Skeletal muscle satellite cell (primary cell): ENCODE data around the gene ANK2.

ENCODE experiments used
- H3K27me3 ChIP-seq: 2 replicates; pipeline ENCODE4 v1.7.0; 2013; ENCODE audit warnings: low read length; ENCODE audit not compliant: control insufficient read depth, insufficient read depth
- H3K36me3 ChIP-seq: 2 replicates; pipeline ENCODE4 v1.7.0; 2013; ENCODE audit warnings: mild to moderate bottlenecking, control low read depth, low read length; ENCODE audit not compliant: insufficient read depth
- H3K4me1 ChIP-seq: 2 replicates; pipeline ENCODE4 v1.7.0; 2013; ENCODE audit warnings: low read length; ENCODE audit not compliant: control insufficient read depth, insufficient read depth
- H3K4me2 ChIP-seq: 2 replicates; pipeline ENCODE4 v1.7.0; 2013; ENCODE audit warnings: mild to moderate bottlenecking, low read length
- H3K4me3 ChIP-seq: 2 replicates; pipeline ENCODE4 v1.7.0; 2013; ENCODE audit warnings: low read length
- H3K9ac ChIP-seq: 2 replicates; pipeline ENCODE4 v1.7.0; 2013; ENCODE audit warnings: mild to moderate bottlenecking, low read depth, low read length, moderate library complexity
- H3K9me3 ChIP-seq: replicated peaks from 2 replicates; pipeline ENCODE4 v1.7.0; 2013; ENCODE audit warnings: mild to moderate bottlenecking, control low read depth, low read length

Gene ANK2

DNA sequence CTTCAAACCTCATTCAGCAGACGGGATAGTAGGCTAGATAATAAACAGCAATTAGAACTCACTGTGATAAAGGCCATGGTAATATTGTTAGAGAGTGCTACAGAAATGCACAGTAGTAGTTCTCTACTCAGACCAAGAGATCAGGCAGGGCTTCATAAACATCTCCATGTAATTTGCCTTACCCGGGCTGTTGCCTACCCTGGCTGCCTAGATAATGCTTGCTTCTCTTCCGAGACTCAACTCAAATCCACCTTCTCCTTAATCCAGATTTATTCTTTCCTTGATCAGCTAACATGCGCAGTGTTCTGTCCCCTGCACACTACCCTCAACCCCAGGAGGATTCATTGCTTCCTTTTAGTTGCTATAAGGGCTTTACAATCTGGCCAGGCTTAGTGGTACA, 21.8 kb downstream of the ANK2 start:
- H3K4me3 ChIP-seq, result no peak overlapping the region
- no peak overlapping the region for H3K9ac ChIP-seq
- no peaks in the 10 kb centered on the region for H3K9me3 ChIP-seq
- no peaks in the 10 kb centered on the region for H3K27me3 ChIP-seq
- peaks cover 4% of the 10 kb centered on the region for H3K4me1 ChIP-seq
- no peaks in the 10 kb centered on the region for H3K36me3 ChIP-seq
- no peak overlapping the region for H3K4me2 ChIP-seq

DNA sequence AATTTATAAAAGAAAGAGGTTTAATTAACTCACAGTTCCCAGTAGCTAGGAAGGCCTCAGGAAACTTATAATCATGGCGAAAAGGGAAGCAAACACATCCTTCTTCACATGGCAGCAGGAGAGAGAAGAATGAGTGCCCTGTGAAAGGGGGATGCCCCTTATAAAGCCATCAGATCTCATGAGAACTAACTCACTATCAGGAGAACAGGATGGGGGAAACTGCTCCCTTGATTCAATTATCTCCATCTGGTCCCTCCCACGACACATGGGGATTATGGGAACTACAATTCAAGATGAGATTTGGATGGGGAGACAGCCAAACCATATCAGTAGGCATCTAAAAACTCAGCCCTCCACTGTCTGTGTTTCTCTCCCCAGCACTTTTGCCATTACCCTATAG, 22.4 kb downstream of the ANK2 start:
- Histone ChIP-seq H3K4me3 (no peak overlapping the region), H3K9ac (no peak overlapping the region)

DNA sequence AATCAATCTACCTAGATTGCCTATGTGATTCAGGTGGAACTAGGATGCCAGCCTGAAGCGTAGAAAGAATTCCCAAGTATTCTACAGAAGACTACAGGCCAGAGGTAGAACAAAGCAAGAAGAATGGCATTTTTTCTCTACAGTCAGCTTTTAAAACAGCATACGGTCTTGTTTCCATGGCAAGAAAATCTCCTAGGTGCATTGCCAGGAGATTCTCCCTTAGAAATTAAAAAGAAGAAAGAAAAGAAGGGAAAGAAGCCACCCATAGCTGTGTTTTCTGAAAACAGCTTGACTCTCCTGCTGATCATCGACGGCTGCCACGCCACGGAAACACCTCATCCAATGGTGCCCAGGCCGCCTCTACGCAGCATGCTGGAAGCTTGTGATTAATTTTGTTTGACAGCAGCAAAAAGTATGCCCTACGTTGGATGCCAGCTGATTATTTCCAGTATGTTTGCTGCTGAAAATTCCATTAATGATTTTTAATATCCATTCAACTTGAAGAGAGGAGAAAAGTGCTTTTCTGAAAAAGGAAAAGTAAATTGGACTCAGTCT, 24.1 kb downstream of the ANK2 start:
- H3K9ac ChIP-seq, result no peak overlapping the region
- peaks cover 4% of the 10 kb centered on the region for H3K4me1 ChIP-seq
- no peak overlapping the region for H3K4me3 ChIP-seq
- no peaks in the 10 kb centered on the region for H3K36me3 ChIP-seq
- H3K4me2 ChIP-seq, result no peak overlapping the region
- H3K9me3 ChIP-seq, result no peaks in the 10 kb centered on the region
- no peaks in the 10 kb centered on the region for H3K27me3 ChIP-seq

More for the DNA sequence above, 22.4 kb downstream of the ANK2 start:
- Histone ChIP-seq H3K9me3 (no peaks in the 10 kb centered on the region), H3K27me3 (no peaks in the 10 kb centered on the region), H3K4me2 (no peak overlapping the region), H3K36me3 (no peaks in the 10 kb centered on the region), H3K4me1 (peaks cover 4% of the 10 kb centered on the region)

DNA sequence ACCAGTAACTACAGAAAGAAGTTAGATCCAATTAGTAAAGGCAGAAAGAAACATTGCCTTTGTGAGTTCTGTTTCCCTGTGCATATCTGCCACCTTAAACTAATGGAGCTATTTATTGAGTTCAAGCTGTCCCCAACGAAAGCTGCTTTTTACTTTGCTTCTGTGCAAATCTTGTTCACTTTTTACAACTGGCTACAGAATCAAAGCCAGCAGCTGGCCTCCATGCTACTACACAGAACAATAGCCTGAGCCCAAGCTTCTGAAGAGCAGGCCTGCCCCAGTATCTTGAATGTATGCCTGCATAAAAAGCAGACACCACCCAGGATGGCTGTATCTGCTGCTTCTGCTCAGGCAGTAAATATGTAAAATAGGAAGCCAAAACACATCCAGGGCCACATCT, 28.1 kb downstream of the ANK2 start:
- Histone ChIP-seq H3K4me2 (no peak overlapping the region), H3K4me1 (no peaks in the 10 kb centered on the region), H3K9me3 (no peaks in the 10 kb centered on the region), H3K27me3 (no peaks in the 10 kb centered on the region), H3K36me3 (no peaks in the 10 kb centered on the region), H3K4me3 (no peak overlapping the region), H3K9ac (no peak overlapping the region)

DNA sequence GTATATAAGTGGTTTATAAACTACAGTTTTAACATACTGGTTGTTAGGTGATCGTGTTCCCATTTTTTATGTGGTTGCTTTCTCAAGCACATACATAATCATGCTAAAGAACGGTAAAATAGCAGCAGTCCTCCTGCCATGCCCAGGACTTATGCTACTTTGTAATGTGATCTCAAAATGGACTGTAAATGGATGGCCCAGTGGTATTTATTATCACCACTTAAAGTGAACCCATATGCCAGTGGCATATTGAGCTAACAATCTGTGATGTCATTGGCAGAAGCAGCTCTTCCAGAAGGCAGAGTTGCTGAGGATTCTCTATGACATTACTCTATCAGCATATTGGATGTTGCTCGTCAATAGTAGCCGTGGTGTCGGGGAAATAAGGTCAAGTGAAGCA, 28.6 kb downstream of the ANK2 start:
- H3K9ac ChIP-seq, result no peak overlapping the region
- H3K4me1 ChIP-seq, result no peaks in the 10 kb centered on the region
- H3K36me3 ChIP-seq, result no peaks in the 10 kb centered on the region
- H3K4me3 ChIP-seq, result no peak overlapping the region
- H3K9me3 ChIP-seq, result no peaks in the 10 kb centered on the region
- H3K4me2 ChIP-seq, result no peak overlapping the region
- H3K27me3 ChIP-seq, result no peaks in the 10 kb centered on the region

DNA sequence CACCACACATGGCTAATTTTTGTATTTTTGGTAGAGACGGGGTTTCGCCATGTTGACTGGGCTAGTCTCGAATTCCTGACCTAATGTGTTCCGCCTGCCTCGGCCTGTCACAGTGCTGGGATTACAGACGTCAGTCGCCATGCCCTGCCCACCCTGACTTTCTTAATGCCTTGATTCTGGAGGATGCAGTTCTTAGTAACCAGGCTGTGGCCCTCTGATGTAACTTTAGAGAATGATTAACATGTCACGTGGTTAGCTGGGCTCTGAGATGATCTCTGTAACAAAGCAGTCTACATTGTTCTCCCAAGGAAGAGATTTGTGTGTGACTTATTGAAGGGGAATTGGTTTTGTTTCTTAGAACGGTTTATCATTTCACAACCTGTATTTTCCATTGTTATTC, 30.6 kb downstream of the ANK2 start:
- Histone ChIP-seq H3K4me1 (no peaks in the 10 kb centered on the region), H3K4me3 (no peak overlapping the region), H3K9me3 (no peaks in the 10 kb centered on the region), H3K36me3 (no peaks in the 10 kb centered on the region), H3K9ac (no peak overlapping the region), H3K4me2 (no peak overlapping the region), H3K27me3 (no peaks in the 10 kb centered on the region)

DNA sequence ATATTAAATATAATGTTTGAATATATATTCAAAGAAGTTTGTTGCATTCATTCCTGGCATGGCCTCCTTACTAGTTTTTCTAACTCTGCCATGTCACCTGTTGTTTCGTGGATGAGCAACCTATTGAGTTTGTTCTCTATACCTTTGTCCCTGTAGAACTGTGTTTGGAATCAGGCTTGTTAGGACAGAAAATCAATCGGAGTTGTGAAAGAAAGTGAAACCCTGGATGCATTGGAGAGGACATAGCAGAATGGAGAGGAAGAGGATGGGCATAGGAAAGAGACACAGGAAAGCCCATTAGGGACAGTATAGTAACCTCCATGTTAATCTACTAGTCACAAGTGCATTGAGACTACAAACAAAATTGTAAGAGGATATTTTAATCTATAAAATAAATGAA, 31.2 kb downstream of the ANK2 start:
- Histone ChIP-seq H3K9me3 (no peaks in the 10 kb centered on the region), H3K36me3 (no peaks in the 10 kb centered on the region), H3K27me3 (no peaks in the 10 kb centered on the region), H3K4me3 (no peak overlapping the region), H3K4me2 (no peak overlapping the region), H3K4me1 (no peaks in the 10 kb centered on the region), H3K9ac (no peak overlapping the region)

DNA sequence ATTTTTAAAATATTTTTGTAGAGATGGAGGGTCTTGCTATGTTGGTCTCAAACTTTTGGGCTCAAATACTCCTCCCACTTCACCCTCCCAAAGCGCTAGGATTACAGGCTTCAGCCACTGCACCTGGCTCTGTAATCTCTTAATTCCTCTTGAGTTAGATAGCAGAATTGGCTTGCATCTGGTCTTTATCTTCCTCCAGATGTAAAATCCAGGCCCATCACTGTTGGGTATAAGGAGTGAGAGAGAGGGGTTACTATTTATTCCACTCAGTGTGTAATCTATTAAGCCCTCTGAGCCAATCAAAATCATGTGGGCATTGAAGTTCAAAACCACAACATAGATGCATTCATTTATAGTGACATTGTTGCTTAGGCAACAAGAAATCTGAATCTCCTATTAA, 33.9 kb downstream of the ANK2 start:
- Histone ChIP-seq H3K36me3 (no peaks in the 10 kb centered on the region), H3K4me3 (no peak overlapping the region), H3K9me3 (no peaks in the 10 kb centered on the region), H3K9ac (no peak overlapping the region), H3K4me2 (no peak overlapping the region), H3K4me1 (no peaks in the 10 kb centered on the region), H3K27me3 (no peaks in the 10 kb centered on the region)

DNA sequence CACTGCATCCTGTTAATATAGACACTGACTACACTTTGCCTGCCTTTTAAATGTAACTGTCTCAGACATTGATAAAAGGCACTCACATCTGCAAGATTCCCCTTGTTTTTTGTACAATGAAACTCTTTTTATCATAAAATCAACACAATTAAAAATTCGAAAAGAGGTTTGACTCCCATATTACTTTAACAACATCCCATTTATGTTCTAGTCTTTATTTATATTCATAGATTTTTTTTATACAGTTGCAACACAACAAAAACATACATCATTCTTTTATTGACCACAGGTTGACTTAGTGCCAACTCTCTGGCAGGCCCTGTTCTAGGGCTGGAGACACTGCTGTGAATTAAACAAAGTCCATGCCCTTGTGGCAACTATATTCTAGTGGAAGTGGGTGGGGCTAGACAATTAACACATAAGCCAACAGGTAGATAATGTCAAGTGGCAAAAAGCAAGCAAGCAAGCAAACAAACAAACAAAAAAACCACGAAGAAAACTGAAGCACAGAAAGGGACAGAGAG, 36.8 kb downstream of the ANK2 start:
- Histone ChIP-seq H3K4me3 (no peak overlapping the region), H3K36me3 (no peaks in the 10 kb centered on the region), H3K4me1 (no peaks in the 10 kb centered on the region), H3K9me3 (no peaks in the 10 kb centered on the region), H3K4me2 (no peak overlapping the region), H3K9ac (no peak overlapping the region), H3K27me3 (no peaks in the 10 kb centered on the region)

DNA sequence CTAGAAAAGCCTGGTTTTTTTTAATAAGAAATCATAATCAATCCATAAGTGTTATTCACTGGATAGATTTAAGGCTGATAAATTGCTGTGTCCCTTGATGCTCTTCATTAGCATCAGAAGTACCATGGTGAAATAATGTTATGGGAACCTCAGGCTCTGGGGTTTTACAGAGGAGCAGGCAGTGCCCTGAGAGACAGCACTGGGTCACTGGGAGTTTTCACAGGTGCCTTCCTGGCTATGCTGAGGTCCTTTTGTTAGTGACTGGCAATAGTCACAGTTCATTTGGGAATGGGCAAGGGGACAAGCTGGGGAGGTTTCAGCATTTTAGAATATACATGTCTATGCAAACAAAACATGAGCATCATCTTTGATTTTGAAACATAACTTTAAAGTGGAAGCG, 38.6 kb downstream of the ANK2 start:
- no peak overlapping the region for H3K4me3 ChIP-seq
- H3K27me3 ChIP-seq, result no peaks in the 10 kb centered on the region
- no peak overlapping the region for H3K4me2 ChIP-seq
- H3K4me1 ChIP-seq, result no peaks in the 10 kb centered on the region
- H3K36me3 ChIP-seq, result no peaks in the 10 kb centered on the region
- no peaks in the 10 kb centered on the region for H3K9me3 ChIP-seq
- H3K9ac ChIP-seq, result no peak overlapping the region

DNA sequence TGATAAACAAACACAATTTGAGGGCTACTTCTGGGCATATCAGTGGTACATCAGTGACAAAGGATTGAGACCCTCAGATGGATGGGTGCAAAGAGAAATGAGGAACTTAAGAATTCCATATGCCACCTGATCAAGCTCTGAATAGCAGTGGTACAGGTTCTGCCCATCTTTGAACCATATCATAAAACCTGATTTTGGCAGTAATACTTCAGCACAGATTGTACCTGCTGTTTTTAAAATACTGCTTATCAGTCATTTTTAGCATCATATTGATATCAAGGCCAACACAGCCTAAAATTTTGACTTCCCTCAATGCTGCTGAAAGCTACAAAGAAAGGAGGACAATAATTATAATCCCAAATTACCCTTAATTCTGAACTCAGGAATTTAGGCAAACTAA, 41.5 kb downstream of the ANK2 start:
- no peaks in the 10 kb centered on the region for H3K9me3 ChIP-seq
- H3K36me3 ChIP-seq, result no peaks in the 10 kb centered on the region
- H3K4me3 ChIP-seq, result no peak overlapping the region
- H3K4me2 ChIP-seq, result no peak overlapping the region
- H3K27me3 ChIP-seq, result no peaks in the 10 kb centered on the region
- H3K9ac ChIP-seq, result no peak overlapping the region
- no peaks in the 10 kb centered on the region for H3K4me1 ChIP-seq

DNA sequence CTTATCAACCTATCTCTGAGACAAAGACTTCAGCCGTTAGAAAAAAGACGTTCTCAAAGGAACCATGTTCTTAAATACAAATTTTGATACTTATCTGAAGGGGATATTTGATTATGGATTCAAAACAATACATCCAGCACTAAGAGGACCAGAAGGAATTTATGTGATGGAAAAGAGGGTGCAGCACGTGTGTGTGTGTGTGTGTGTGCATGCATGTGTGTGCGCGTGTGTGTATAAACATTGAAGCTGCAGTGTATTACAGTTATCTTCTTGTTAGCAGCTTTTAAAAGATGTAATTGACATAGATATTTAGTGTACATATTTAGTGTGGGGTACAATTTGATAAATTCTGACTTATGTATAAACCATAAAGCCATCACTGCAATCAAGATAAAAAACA, 44.9 kb downstream of the ANK2 start:
- no peak overlapping the region for H3K4me2 ChIP-seq
- H3K4me1 ChIP-seq, result no peaks in the 10 kb centered on the region
- no peaks in the 10 kb centered on the region for H3K36me3 ChIP-seq
- H3K4me3 ChIP-seq, result no peak overlapping the region
- H3K9ac ChIP-seq, result no peak overlapping the region
- H3K9me3 ChIP-seq, result no peaks in the 10 kb centered on the region
- no peaks in the 10 kb centered on the region for H3K27me3 ChIP-seq
